Hindlimb muscle (tissue), 1 donor: ENCODE data around the gene BBC3. TPM values are rescaled to one million over a fixed set of nuclear protein-coding genes. Genes with fewer than 3 reads are reported as not detected.
"Not testable (repeated sequence)": the region's sequence is repeated elsewhere in the genome, so short reads cannot be mapped to it uniquely, and the experiment has no call there.

Source experiments
- DNase-seq: peaks from one replicate; pipeline ENCODE4 v3.0.0-alpha.2; 2013
- polyA plus RNA-seq: library from polyadenylated mRNA; unstranded; fragments of 120-200 nt; gene quantifications from one replicate; pipeline ENCODE4 v1.2.1, GENCODE V29; 2013; ENCODE audit not compliant: insufficient read length

BBC3 gene
- polyA plus RNA-seq, 1 donor, result 5.0 TPM

GRCh38 chr19:47257411-47258169 lies 26.6 kb upstream of the BBC3 start:
- no peak for DNase-seq

GRCh38 chr19:47256693-47257410 lies 25.9 kb upstream of the BBC3 start:
- DNase-seq, result peak; percentile 98

GRCh38 chr19:47255879-47256692 lies 25.1 kb upstream of the BBC3 start, which contains the start of gene CCDC9:
CCDC9 (plus strand) TSS chr19:47256525; CDS start chr19:47258401, 1,876 bp downstream.
- peak; percentile 96 for DNase-seq

GRCh38 chr19:47253970-47254369 lies 23.0 kb upstream of the BBC3 start:
- no peak for DNase-seq

GRCh38 chr19:47253467-47253881 lies 22.5 kb upstream of the BBC3 start:
- DNase-seq, result no peak

GRCh38 chr19:47253016-47253415 lies 22.0 kb upstream of the BBC3 start:
- DNase-seq, result not testable (repeated sequence)

- peak; percentile 74 for DNase-seq
These were observed 16.4 kb upstream of the BBC3 start for GRCh38 chr19:47247308-47247990.

GRCh38 chr19:47243776-47244547 lies 13.0 kb upstream of the BBC3 start:
- peak; percentile 95 for DNase-seq

- DNase-seq, result no peak
These were observed 12.4 kb upstream of the BBC3 start for GRCh38 chr19:47243364-47243775.

- DNase-seq, result no peak
These were observed 11.0 kb upstream of the BBC3 start for GRCh38 chr19:47241919-47242577.

GRCh38 chr19:47240996-47241918 lies 10.3 kb upstream of the BBC3 start:
- DNase-seq, result peak; percentile 60

- no peak for DNase-seq
These were observed 9.6 kb upstream of the BBC3 start for GRCh38 chr19:47240556-47240955.

GRCh38 chr19:47239610-47240296 lies 8.8 kb upstream of the BBC3 start:
- no peak for DNase-seq

- no peak for DNase-seq
These were observed 8.2 kb upstream of the BBC3 start for GRCh38 chr19:47239152-47239551.

- DNase-seq, result no peak
These were observed 5.2 kb upstream of the BBC3 start for GRCh38 chr19:47236072-47236675.

GRCh38 chr19:47232422-47233211 lies 1.6 kb upstream of the BBC3 start:
- no peak for DNase-seq

GRCh38 chr19:47231215-47232054 lies 436 bp upstream of the BBC3 start:
- DNase-seq, result peak; percentile 84
